HEK293T (cell line): ENCODE results near the gene LRP8.

Source experiments
- CTCF ChIA-PET: fragments of 350-600 bp; formaldehyde crosslinking; extraction: SDS; loops from one replicate; lab custom pipeline; 2021; ENCODE audit warnings: antibody characterized with exemption, inconsistent platforms; lab: Yijun Ruan, JAX
- POLR2A ChIA-PET: fragments of 350-600 bp; formaldehyde crosslinking; extraction: SDS; loops from one replicate; lab custom pipeline; 2020; ENCODE audit warnings: antibody characterized with exemption, inconsistent platforms; lab: Yijun Ruan, JAX
- DNase-seq: peaks from one replicate; pipeline ENCODE4 v3.0.0; 2012; ENCODE audit warnings: mixed read lengths; ENCODE audit errors: extremely low spot score
- ARNT ChIP-seq: fragments of 450-650 bp; IDR thresholded peaks from 2 replicates; pipeline ENCODE4 v1.6.1; 2017; ENCODE audit warnings: mild to moderate bottlenecking
- BHLHE40 ChIP-seq: fragments of 450-650 bp; IDR thresholded peaks from 2 replicates; pipeline ENCODE4 v1.6.1; 2016; ENCODE audit warnings: mild to moderate bottlenecking, moderate library complexity, borderline replicate concordance
- CTBP1 ChIP-seq: fragments of 450-650 bp; IDR thresholded peaks from 2 replicates; pipeline ENCODE4 v1.6.1; 2016; ENCODE audit warnings: borderline replicate concordance
- ELF4 ChIP-seq: fragments of 450-650 bp; IDR thresholded peaks from 2 replicates; pipeline ENCODE4 v1.6.1; 2017; ENCODE audit warnings: antibody characterized with exemption
- FOXA1 ChIP-seq: fragments of 450-650 bp; IDR thresholded peaks from 2 replicates; pipeline ENCODE4 v1.6.1; 2016; ENCODE audit warnings: mild to moderate bottlenecking
- FOXK2 ChIP-seq: fragments of 450-650 bp; IDR thresholded peaks from 2 replicates; pipeline ENCODE4 v1.6.1; 2016; ENCODE audit warnings: mild to moderate bottlenecking
- FOXM1 ChIP-seq: fragments of 450-650 bp; IDR thresholded peaks from 2 replicates; pipeline ENCODE4 v1.6.1; 2017; ENCODE audit warnings: mild to moderate bottlenecking, borderline replicate concordance
- HDGF ChIP-seq: fragments of 450-650 bp; IDR thresholded peaks from 2 replicates; pipeline ENCODE4 v1.6.1; 2017; ENCODE audit warnings: antibody characterized with exemption, borderline replicate concordance
- L3MBTL2 ChIP-seq: fragments of 450-650 bp; conservative IDR thresholded peaks from 2 replicates; pipeline ENCODE4 v1.6.1; 2016; ENCODE audit warnings: mild to moderate bottlenecking
- LEF1 ChIP-seq: fragments of 450-650 bp; IDR thresholded peaks from 2 replicates; pipeline ENCODE4 v1.6.1; 2017; ENCODE audit warnings: mild to moderate bottlenecking, borderline replicate concordance
- NFRKB ChIP-seq: fragments of 450-650 bp; IDR thresholded peaks from 2 replicates; pipeline ENCODE4 v1.6.1; 2016; ENCODE audit warnings: mild to moderate bottlenecking, moderate library complexity
- PKNOX1 ChIP-seq: fragments of 450-650 bp; IDR thresholded peaks from 2 replicates; pipeline ENCODE4 v1.6.1; 2016
- SP1 ChIP-seq: fragments of 450-650 bp; IDR thresholded peaks from 2 replicates; pipeline ENCODE4 v1.6.1; 2017
- SUZ12 ChIP-seq: fragments of 450-650 bp; IDR thresholded peaks from 2 replicates; pipeline ENCODE4 v1.6.1; 2016; ENCODE audit warnings: mild to moderate bottlenecking
- TARDBP ChIP-seq: fragments of 450-650 bp; IDR thresholded peaks from 2 replicates; pipeline ENCODE4 v1.6.1; 2016
- ZNF384 ChIP-seq: fragments of 450-650 bp; IDR thresholded peaks from 2 replicates; pipeline ENCODE4 v1.6.1; 2016

LRP8 gene

GRCh38 chr1:53250325-53250724 is 77.5 kb downstream of the LRP8 start:
- TF ChIP-seq PKNOX1: no peak
- TF ChIP-seq ELF4: no peak
- no peak for TF ChIP-seq HDGF
- no peak for DNase-seq
- ChIA-PET CTCF (no interaction called here), POLR2A (interaction anchor here (1.6 kb wide), 2 partner anchors 12 to 29 kb away, joined by 4 read pairs; partner anchors contain the start of genes CZIB and MAGOH)

- DNase-seq: no peak
- POLR2A ChIA-PET: interaction anchor here (1.6 kb wide), 1 partner anchor 12 kb away, joined by 4 read pairs; the partner anchor contains the start of gene MAGOH
- CTCF ChIA-PET: no interaction called here
- TF ChIP-seq FOXK2 (no peak), HDGF (no peak)
Measured at GRCh38 chr1:53249706-53250105, 78.2 kb downstream of the LRP8 start.

- TF ChIP-seq FOXM1 (no peak), FOXK2 (no peak), SP1 (no peak), LEF1 (no peak), ZNF384 (no peak), BHLHE40 (no peak), ARNT (no peak), CTBP1 (no peak), L3MBTL2 (no peak)
- ChIA-PET POLR2A (interaction anchor here (1.1 kb wide), 1 partner anchor 8 kb away, joined by 4 read pairs; the partner anchor contains the start of gene MAGOH), CTCF (no interaction called here)
Measured at GRCh38 chr1:53246261-53247134, 81.4 kb downstream of the LRP8 start.

GRCh38 chr1:53244141-53244540 is 83.7 kb downstream of the LRP8 start:
- DNase-seq: no peak
- CTCF ChIA-PET: no interaction called here
- TF ChIP-seq LEF1: no peak
- no peak for TF ChIP-seq BHLHE40
- TF ChIP-seq TARDBP: no peak
- POLR2A ChIA-PET: no interaction called here

More at GRCh38 chr1:53246261-53247134, 81.4 kb downstream of the LRP8 start:
- DNase-seq: no peak

- ChIA-PET POLR2A (no interaction called here), CTCF (no interaction called here)
- DNase-seq: no peak
- no peak for TF ChIP-seq PKNOX1
- TF ChIP-seq CTBP1: no peak
- no peak for TF ChIP-seq SP1
- TF ChIP-seq NFRKB: no peak
- TF ChIP-seq HDGF: no peak
- no peak for TF ChIP-seq FOXK2
- TF ChIP-seq L3MBTL2: no peak
- no peak for TF ChIP-seq ZNF384
- TF ChIP-seq FOXA1: no peak
- TF ChIP-seq BHLHE40: no peak
- TF ChIP-seq SUZ12: no peak
- TF ChIP-seq FOXM1: no peak
- TF ChIP-seq TARDBP: no peak
- TF ChIP-seq LEF1: no peak
- TF ChIP-seq ARNT: no peak
- TF ChIP-seq ELF4: no peak
Measured at GRCh38 chr1:53242381-53242780, 85.5 kb downstream of the LRP8 start.

- CTCF ChIA-PET: no interaction called here
- TF ChIP-seq BHLHE40 (no peak), FOXK2 (no peak), FOXM1 (no peak), HDGF (no peak), ARNT (no peak), L3MBTL2 (no peak), LEF1 (no peak), SP1 (no peak), PKNOX1 (no peak), ZNF384 (no peak), FOXA1 (no peak), TARDBP (no peak), SUZ12 (no peak), ELF4 (no peak), CTBP1 (no peak)
- no peak for DNase-seq
- POLR2A ChIA-PET: no interaction called here
Measured at GRCh38 chr1:53241828-53242227, 86.0 kb downstream of the LRP8 start.
